ENCODE measurements around the gene BCAS3.

BCAS3 gene

GRCh38 chr17:61380217-61380835 lies 702.7 kb downstream of the BCAS3 start:
- DNase-seq: no peak

- DNase-seq: no peak
Observed at GRCh38 chr17:61380836-61381525, 703.3 kb downstream of the BCAS3 start.

GRCh38 chr17:61381537-61381936 lies 703.9 kb downstream of the BCAS3 start:
- no peak for DNase-seq

GRCh38 chr17:61382796-61383688 lies 705.4 kb downstream of the BCAS3 start:
- DNase-seq: no peak

GRCh38 chr17:61383689-61384201 lies 706.1 kb downstream of the BCAS3 start:
- no peak for DNase-seq

DNA sequence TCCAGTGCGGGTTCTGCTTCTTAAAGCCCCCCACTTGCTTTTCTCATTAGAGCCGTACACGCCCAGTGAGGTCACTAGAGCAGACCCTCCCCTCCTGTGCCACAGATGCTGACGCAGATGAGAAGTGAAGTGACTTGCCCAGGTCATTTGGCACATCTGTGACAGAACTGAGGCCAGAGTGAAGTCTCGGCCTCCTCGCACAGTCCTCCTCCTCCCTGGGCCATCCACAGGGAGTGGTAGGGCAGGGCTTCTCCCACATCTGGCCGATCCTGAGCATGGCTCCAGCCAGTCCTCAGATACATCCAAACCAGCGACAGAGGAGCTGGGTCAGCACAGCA lies 706.7 kb downstream of the BCAS3 start:
- no peak for DNase-seq

DNA sequence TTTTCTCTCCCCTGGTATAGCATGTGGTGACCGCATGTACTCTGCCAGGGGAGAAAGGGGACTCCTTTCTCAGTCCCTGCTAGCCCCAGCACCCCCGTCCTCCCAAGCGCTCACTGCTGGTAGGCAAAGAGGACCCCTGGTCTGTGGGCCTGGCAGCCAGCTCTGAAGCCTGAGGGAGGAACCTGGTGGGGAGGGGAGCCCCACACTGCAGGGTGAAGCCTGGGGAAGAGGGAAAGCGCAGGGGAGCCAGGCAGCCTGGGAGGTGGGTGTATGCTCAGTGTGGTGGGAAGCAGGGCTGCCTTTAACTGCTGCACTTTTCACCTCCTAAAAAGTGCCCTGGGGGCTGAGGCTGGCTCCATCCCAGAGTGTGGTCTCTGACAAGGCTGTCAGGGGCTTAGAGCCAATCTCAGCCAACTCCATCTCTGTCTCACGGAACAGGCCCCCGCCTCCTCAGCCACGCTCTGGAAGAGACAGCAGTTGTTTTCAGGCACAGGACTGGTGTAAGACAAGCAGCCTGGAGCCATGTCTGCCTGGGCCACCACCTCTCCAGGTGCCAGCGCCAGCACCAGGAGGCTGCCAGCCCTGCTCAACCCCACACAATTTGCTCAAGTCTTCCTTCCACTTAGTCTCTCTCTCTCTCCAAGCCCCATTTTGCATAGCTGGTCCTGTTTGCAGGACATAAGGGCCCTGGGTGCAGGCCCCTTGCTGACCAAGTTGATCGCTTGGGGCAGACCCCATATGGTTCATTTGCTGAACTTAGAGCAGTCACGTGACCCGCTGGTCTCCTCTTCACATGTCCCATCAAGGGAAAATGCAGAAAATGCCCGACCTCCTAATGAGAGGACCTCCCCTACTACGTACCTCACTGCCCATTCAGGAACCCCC lies 707.3 kb downstream of the BCAS3 start:
- no peak for DNase-seq

- DNase-seq: no peak
Observed at GRCh38 chr17:61385577-61386236, 708.1 kb downstream of the BCAS3 start.

DNA sequence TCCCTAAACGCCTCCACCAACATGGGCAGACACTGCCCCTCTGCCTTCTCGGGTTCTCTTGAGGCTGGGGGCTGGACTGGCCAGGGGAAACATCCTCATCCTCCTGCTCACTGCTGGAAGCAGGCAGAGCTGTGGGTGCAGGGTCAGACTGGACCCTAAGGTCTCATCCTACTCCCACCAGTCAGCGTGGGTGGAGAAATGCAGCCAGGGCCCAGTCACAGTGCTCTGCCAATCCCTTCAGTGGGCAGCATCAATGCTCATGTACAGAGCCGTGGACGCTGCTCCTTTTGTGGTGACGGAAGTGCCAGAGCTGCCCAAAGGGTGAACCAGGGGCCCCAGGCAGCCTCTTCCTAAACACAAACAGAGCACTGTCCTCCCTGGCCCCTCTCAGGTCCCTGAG lies 708.6 kb downstream of the BCAS3 start:
- no peak for DNase-seq

DNA sequence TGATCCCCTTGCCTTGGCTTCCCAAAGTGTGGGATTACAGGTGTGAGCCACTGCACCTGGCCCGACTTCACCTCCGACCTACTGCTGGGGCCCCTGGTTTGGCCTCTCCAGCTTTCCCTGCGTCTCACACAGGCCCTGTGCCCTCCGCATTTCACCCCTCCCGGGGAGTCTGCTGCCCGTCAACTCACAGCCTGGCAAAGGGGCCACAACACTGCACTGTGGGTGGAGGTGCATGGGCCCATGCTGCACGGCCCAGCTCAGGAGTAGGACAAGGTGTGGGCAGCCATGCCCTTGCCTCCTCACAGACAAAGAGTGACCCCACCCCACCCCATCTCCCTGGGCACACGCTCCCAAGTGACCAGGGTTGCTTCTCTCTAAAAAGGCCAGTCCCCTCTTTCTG lies 709.4 kb downstream of the BCAS3 start:
- DNase-seq: no peak

- DNase-seq: no peak
Observed at GRCh38 chr17:61387511-61388305, 710.1 kb downstream of the BCAS3 start.

DNA sequence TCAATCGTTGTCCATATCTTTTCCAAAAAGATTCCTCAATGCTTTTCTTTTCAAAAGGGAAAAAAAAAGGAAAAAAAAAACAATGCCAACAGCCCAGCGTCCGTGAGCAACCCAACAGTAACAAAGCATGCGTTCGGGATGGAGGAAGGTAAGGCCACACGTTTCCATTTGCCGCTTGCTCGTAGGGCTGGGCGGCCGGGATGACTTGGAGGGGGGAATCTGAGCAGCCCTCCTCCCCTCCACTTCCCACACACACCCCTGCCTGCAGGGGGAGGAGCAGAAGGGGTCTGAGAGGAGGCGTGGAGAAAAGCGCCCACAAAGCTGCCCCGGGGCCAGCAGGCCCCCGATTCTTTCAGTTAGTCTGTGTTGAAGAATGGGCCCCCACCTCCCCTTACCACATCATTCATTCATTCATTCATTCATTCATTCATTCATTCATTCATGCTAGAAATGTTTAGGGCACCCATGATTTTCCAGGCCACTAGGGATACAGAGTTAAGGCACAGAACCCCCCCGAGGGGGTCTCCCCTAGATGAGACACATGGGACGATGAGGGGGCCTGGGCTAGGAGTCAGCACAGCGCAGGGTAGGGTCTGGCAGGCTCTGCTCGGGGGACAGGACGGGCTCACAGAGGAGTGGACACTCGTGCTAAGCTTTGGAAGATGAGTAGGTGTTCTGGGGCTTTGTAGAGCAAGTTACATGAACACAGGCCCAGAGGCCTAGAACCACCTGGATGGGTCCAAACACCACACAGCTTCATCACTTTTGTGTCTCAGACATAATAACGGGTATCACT lies 711.1 kb downstream of the BCAS3 start:
- DNase-seq: no peak

GRCh38 chr17:61389670-61390478 lies 712.2 kb downstream of the BCAS3 start:
- DNase-seq: no peak

DNA sequence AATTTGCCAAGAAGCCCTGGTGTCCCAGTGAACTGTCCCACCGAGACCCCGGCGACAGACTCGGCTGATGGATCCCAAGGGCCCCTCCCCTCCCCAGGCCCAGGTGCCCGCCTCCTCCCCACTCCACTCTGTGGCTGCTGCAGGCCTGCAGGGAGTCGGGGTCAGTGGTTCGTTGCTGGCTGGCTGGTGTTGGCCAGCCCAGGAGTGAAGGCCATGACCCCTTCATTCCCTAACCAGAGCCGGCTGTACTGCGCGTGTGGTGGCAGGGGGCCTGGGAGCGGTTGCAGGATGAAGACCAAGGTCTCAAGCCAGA lies 712.8 kb downstream of the BCAS3 start:
- DNase-seq: no peak

- DNase-seq: no peak
Observed at GRCh38 chr17:61391595-61392291, 714.1 kb downstream of the BCAS3 start.

DNA sequence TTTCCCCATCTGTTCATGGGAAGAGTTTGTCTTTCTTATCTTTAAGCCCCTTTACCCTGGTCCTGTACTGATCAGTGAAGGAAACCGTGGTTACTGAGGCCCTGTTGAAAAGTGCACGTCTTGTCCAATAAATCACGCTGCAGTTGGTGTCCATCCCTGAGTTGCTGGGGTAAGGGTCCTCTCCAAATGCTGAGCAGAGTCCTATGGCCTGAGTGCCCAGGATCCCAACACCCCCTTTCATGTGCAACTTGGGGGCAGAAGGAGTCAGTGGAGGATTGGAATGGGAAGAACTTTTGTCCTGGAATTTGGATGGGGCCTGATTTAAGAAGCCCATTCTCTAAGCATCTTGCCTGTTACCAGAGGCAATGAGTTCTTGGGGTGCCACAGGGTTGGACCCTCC lies 715.0 kb downstream of the BCAS3 start:
- DNase-seq: no peak

DNA sequence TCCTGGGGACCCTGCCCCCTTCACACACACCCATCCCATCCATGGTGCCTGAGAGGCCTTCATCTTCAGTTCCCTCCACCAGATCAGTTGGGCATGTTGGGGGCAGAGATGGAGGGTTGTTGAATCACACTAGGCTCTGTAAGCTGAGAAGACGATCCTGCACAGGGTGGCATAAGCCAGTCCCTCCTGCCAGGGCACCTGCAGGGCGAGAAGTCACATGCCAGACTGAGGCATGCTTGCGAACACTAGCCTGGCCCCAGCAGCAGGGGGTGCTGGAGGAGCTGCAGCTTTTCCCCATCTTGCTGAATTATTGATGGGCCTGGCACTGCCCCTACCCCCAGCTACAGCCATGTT lies 715.9 kb downstream of the BCAS3 start:
- no peak for DNase-seq

DNA sequence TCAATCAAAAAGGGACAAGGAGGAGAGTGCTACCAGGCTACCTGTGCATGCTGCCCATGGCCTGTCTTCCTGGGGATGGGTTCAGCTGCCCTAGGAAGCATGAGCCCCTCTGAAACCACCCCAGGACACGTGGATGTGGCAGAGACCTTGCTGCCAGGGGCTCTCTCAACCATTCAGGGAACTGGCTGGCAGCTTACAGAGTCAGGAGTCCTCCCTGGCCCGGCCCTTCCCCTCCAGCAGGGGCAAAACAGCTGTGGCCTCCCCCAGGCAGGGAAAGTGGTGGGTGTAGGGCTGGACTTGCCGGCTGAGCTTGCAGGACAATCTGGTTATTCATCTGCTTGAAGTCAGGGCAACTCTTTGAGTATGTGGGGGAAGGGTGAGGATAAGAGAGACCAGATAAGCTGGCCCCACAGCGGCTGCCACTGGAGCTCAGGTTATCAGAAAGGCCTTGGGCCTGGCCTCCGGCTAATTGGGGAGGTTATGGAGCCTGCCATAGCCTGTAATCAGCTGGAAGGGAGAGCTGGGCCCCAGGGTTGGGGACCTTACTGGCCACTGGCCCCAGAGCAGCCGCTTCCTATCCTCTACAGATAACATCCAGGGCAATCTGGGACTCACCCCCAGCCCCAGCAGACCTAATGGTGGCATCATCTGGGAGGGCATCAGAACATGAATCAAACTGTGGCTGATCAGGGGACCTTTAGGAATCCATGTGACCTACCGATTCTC lies 716.4 kb downstream of the BCAS3 start:
- DNase-seq: no peak

Measured in NCI-H2081 treated with DMSO at 0.1 percent for 48 hours (cell line).